Parathyroid adenoma (tissue), 2 donors: ENCODE data around the gene BAIAP3.
"Not testable (repeated sequence)": the region's sequence is repeated elsewhere in the genome, so short reads cannot be mapped to it uniquely, and the experiment has no call there.

Experiments
- H2AFZ ChIP-seq: fragments of 300-600 bp; sonication (generic); one replicate; pipeline ENCODE4 v1.7.0; 2017; ENCODE audit warnings: antibody characterized with exemption, mild to moderate bottlenecking
- H3K27ac ChIP-seq: fragments of 300-600 bp; sonication (generic); one replicate; pipeline ENCODE4 v1.7.0; 2017
- H3K27me3 ChIP-seq: fragments of 300-600 bp; sonication (generic); one replicate; pipeline ENCODE4 v1.7.0; 2017; ENCODE audit warnings: low read length; ENCODE audit not compliant: control insufficient read depth, insufficient read depth
- H3K36me3 ChIP-seq: fragments of 300-600 bp; sonication (generic); one replicate; pipeline ENCODE4 v1.7.0; 2017; ENCODE audit warnings: low read length; ENCODE audit not compliant: control insufficient read depth, insufficient read depth
- H3K4me1 ChIP-seq: fragments of 300-600 bp; sonication (generic); one replicate; pipeline ENCODE4 v1.7.0; 2017; ENCODE audit warnings: control low read depth
- H3K4me2 ChIP-seq: fragments of 300-600 bp; sonication (generic); one replicate; pipeline ENCODE4 v1.7.0; 2017; ENCODE audit warnings: low read length
- H3K4me3 ChIP-seq: fragments of 300-600 bp; sonication (generic); one replicate; pipeline ENCODE4 v1.7.0; 2017; ENCODE audit warnings: low read depth, low read length
- H3K79me2 ChIP-seq: fragments of 300-600 bp; sonication (generic); one replicate; pipeline ENCODE4 v1.7.0; 2017; ENCODE audit warnings: control low read depth
- H3K9ac ChIP-seq: fragments of 300-600 bp; sonication (generic); one replicate; pipeline ENCODE4 v1.7.0; 2017; ENCODE audit warnings: mild to moderate bottlenecking
- H3K9me3 ChIP-seq: fragments of 300-600 bp; sonication (generic); one replicate; pipeline ENCODE4 v1.7.0; 2017; ENCODE audit warnings: low read length; ENCODE audit not compliant: control insufficient read depth
- CTCF ChIP-seq: fragments of 300-600 bp; sonication (generic); IDR thresholded peaks from one replicate; pipeline ENCODE4 v1.7.0; 2017; ENCODE audit warnings: antibody characterized with exemption, mild to moderate bottlenecking
- donor health status: primary hyperparathyroidism.

The BAIAP3 gene

GRCh38 chr16:1290860-1291575, 42.4 kb upstream of the BAIAP3 start:
- H3K9me3 ChIP-seq, result no peaks in the 10 kb centered on the region
- no peak overlapping the region for H3K9ac ChIP-seq
- H2AFZ ChIP-seq, result no peak overlapping the region
- no peak overlapping the region for H3K4me3 ChIP-seq
- H3K4me2 ChIP-seq, result no peak overlapping the region
- no peaks in the 10 kb centered on the region for H3K27me3 ChIP-seq
- peaks cover 3% of the 10 kb centered on the region for H3K4me1 ChIP-seq
- no peaks in the 10 kb centered on the region for H3K79me2 ChIP-seq
- no peak overlapping the region for H3K27ac ChIP-seq
- no peak for TF ChIP-seq CTCF
- H3K36me3 ChIP-seq, result no peaks in the 10 kb centered on the region

GRCh38 chr16:1291576-1291974, 41.9 kb upstream of the BAIAP3 start:
- Histone ChIP-seq H3K36me3 (no peaks in the 10 kb centered on the region), H2AFZ (no peak overlapping the region), H3K27me3 (no peaks in the 10 kb centered on the region), H3K4me3 (no peak overlapping the region), H3K9ac (no peak overlapping the region), H3K79me2 (no peaks in the 10 kb centered on the region), H3K4me1 (peaks cover 4% of the 10 kb centered on the region), H3K9me3 (no peaks in the 10 kb centered on the region), H3K27ac (no peak overlapping the region), H3K4me2 (no peak overlapping the region)
- TF ChIP-seq CTCF, result no peak

GRCh38 chr16:1292208-1292607, 41.2 kb upstream of the BAIAP3 start:
- not testable (repeated sequence) for H3K27me3 ChIP-seq, H2AFZ ChIP-seq, H3K9ac ChIP-seq, H3K27ac ChIP-seq, H3K9me3 ChIP-seq, H3K4me2 ChIP-seq, H3K36me3 ChIP-seq, H3K4me3 ChIP-seq, H3K4me1 ChIP-seq, H3K79me2 ChIP-seq

GRCh38 chr16:1292808-1293207, 40.6 kb upstream of the BAIAP3 start:
- not testable (repeated sequence) for H3K36me3 ChIP-seq, H3K79me2 ChIP-seq, H3K27me3 ChIP-seq, H3K9ac ChIP-seq, H3K27ac ChIP-seq, H3K4me2 ChIP-seq, H2AFZ ChIP-seq, H3K4me3 ChIP-seq, H3K9me3 ChIP-seq
- peaks cover 14% of the 10 kb centered on the region for H3K4me1 ChIP-seq

GRCh38 chr16:1293921-1294656, 39.4 kb upstream of the BAIAP3 start:
- H3K4me1 ChIP-seq, result peaks cover 22% of the 10 kb centered on the region
- H3K9me3 ChIP-seq, result no peaks in the 10 kb centered on the region
- no peaks in the 10 kb centered on the region for H3K79me2 ChIP-seq
- H3K4me3 ChIP-seq, result no peak overlapping the region
- no peak overlapping the region for H3K9ac ChIP-seq
- no peak for TF ChIP-seq CTCF
- H3K27ac ChIP-seq, result no peak overlapping the region
- no peak overlapping the region for H3K4me2 ChIP-seq
- no peaks in the 10 kb centered on the region for H3K36me3 ChIP-seq
- H2AFZ ChIP-seq, result no peak overlapping the region
- H3K27me3 ChIP-seq, result no peaks in the 10 kb centered on the region
